ENCODE results near the gene CLDN15. TPM values are rescaled to one million over a fixed set of nuclear protein-coding genes. Genes with fewer than 3 reads are reported as not detected.
"Not testable (repeated sequence)": the region's sequence is repeated elsewhere in the genome, so short reads cannot be mapped to it uniquely, and the experiment has no call there.

Gene CLDN15
- total RNA-seq, 1 experiment from 2014 or later = 14.7 TPM

GRCh38 chr7:101269664-101270063, 32.1 kb upstream of the CLDN15 start:
- ChIA-PET POLR2A (ENCODE audit: low non-redundant PET) (no interaction called here), CTCF (no interaction called here)
- DNase-seq (ENCODE audit: low spot score) = no peak
- Histone ChIP-seq H3K27ac (ENCODE audit: low read depth, low read length, poor library complexity, severe bottlenecking) (no peak overlapping the region), H3K27me3 (replicated peaks; ENCODE audit: insufficient read depth, low read depth, low read length, poor library complexity) (no peaks in the 10 kb centered on the region), H3K9me3 (ENCODE audit: low read depth, low read length, poor library complexity, severe bottlenecking) (no peaks in the 10 kb centered on the region), H3K4me3 (ENCODE audit: low read depth, low read length, poor library complexity, severe bottlenecking) (no peak overlapping the region), H3K4me1 (ENCODE audit: insufficient read depth, low read length, poor library complexity, severe bottlenecking) (no peaks in the 10 kb centered on the region), H3K36me3 (ENCODE audit: insufficient read depth, low read length, poor library complexity, severe bottlenecking) (no peaks in the 10 kb centered on the region)
- TF ChIP-seq EZH2 (IDR thresholded peaks at IDR 0.05; ENCODE audit: borderline replicate concordance, low read depth, low read length, poor library complexity, severe bottlenecking) = no peak
- TF ChIP-seq CTCF (conservative IDR thresholded peaks at IDR 0.05; ENCODE audit: low read depth, low read length) = no peak
- intact Hi-C loops (cut with micrococcal nuclease; ENCODE audit: unreplicated experiment) = no loop called here
- BruUV-seq (replicated peaks) = no TSS peak

- no peaks in the 10 kb centered on the region for H3K36me3 ChIP-seq (ENCODE audit: insufficient read depth, low read length, poor library complexity, severe bottlenecking)
- ChIA-PET CTCF (no interaction called here), POLR2A (ENCODE audit: low non-redundant PET) (no interaction called here)
- no TSS peak for BruUV-seq (replicated peaks)
- no peaks in the 10 kb centered on the region for H3K27me3 ChIP-seq (replicated peaks; ENCODE audit: insufficient read depth, low read depth, low read length, poor library complexity)
- TF ChIP-seq CTCF (conservative IDR thresholded peaks at IDR 0.05; ENCODE audit: low read depth, low read length) (no peak), EZH2 (IDR thresholded peaks at IDR 0.05; ENCODE audit: borderline replicate concordance, low read depth, low read length, poor library complexity, severe bottlenecking) (no peak)
- H3K4me3 ChIP-seq (ENCODE audit: low read depth, low read length, poor library complexity, severe bottlenecking) = no peak overlapping the region
- intact Hi-C loops (cut with micrococcal nuclease; ENCODE audit: unreplicated experiment) = no loop called here
- no peaks in the 10 kb centered on the region for H3K4me1 ChIP-seq (ENCODE audit: insufficient read depth, low read length, poor library complexity, severe bottlenecking)
- no peak overlapping the region for H3K27ac ChIP-seq (ENCODE audit: low read depth, low read length, poor library complexity, severe bottlenecking)
- no peak for DNase-seq (ENCODE audit: low spot score)
- H3K9me3 ChIP-seq (ENCODE audit: low read depth, low read length, poor library complexity, severe bottlenecking) = no peaks in the 10 kb centered on the region
Observed at GRCh38 chr7:101265622-101266516, 28.3 kb upstream of the CLDN15 start.

- H3K27ac ChIP-seq (ENCODE audit: low read depth, low read length, poor library complexity, severe bottlenecking); DNase-seq (ENCODE audit: low spot score); intact Hi-C loops (cut with micrococcal nuclease; ENCODE audit: unreplicated experiment); H3K9me3 ChIP-seq (ENCODE audit: low read depth, low read length, poor library complexity, severe bottlenecking); POLR2A ChIA-PET (ENCODE audit: low non-redundant PET); H3K36me3 ChIP-seq (ENCODE audit: insufficient read depth, low read length, poor library complexity, severe bottlenecking); H3K4me1 ChIP-seq (ENCODE audit: insufficient read depth, low read length, poor library complexity, severe bottlenecking); H3K4me3 ChIP-seq (ENCODE audit: low read depth, low read length, poor library complexity, severe bottlenecking); BruUV-seq (replicated peaks); H3K27me3 ChIP-seq (replicated peaks; ENCODE audit: insufficient read depth, low read depth, low read length, poor library complexity); CTCF ChIA-PET: not testable (repeated sequence)
Observed at GRCh38 chr7:101264102-101264706, 26.6 kb upstream of the CLDN15 start.

Measured in A673 (cell line).